Cardiac atrium fibroblast (primary cell): Measurements from ENCODE around the gene CHERP. TPM values are rescaled to one million over a fixed set of nuclear protein-coding genes. Genes with fewer than 3 reads are reported as not detected.

Source experiments
- total RNA-seq: library from RNA; depleted of rRNA; stranded (reverse); fragments of >200 nt; gene quantifications from 2 replicates; pipeline ENCODE4 v1.2.3, GENCODE V29; 2015

The CHERP gene
- 3.4 and 4.5 TPM in 2 replicates for total RNA-seq

GRCh38 chr19:16542045-16542909, at the start of gene CHERP:
TSS of gene CHERP (minus strand) at chr19:16542437. CDS start at chr19:16542378, 59 bp downstream.

GRCh38 chr19:16572332-16573211, 30.3 kb upstream of the CHERP start, which contains the start of gene SLC35E1:
TSS of gene SLC35E1 (minus strand) at chr19:16572415. CDS start at chr19:16572364, 51 bp downstream.

GRCh38 chr19:16495982-16496612, 46.1 kb downstream of the CHERP start, which contains the start of the genes C19orf44 and CALR3:
TSS of gene C19orf44 (plus strand) at chr19:16496394. CDS start at chr19:16500793, 4,399 bp downstream.
TSS of gene CALR3 (minus strand) at chr19:16496167. CDS start at chr19:16496129, 38 bp downstream.

Other genes with a start within 250 kb of the CHERP start
- gene KLF2, start 217.6 kb downstream of the CHERP start, total RNA-seq: 11.8 and 33.9 TPM in 2 replicates
- gene EPS15L1, start 70.5 kb downstream of the CHERP start, total RNA-seq: 6.1 and 10.7 TPM in 2 replicates
- not detected in 2 replicates for gene CALR3, start 46.3 kb downstream of the CHERP start, total RNA-seq
- gene C19orf44, start 46.0 kb downstream of the CHERP start, total RNA-seq: 0.54 and 3.1 TPM in 2 replicates
- gene SLC35E1, start 30.0 kb upstream of the CHERP start, total RNA-seq: 44.4 and 48.8 TPM in 2 replicates
- gene MED26, start 85.8 kb upstream of the CHERP start, total RNA-seq: 6.5 and 11.4 TPM in 2 replicates
- 116 and 140 TPM in 2 replicates for gene SMIM7, start 117.7 kb upstream of the CHERP start, total RNA-seq
- 0.97 and 5.1 TPM in 2 replicates for gene TMEM38A, start 118.7 kb upstream of the CHERP start, total RNA-seq
- gene NWD1, start 177.4 kb upstream of the CHERP start, total RNA-seq: not detected in 2 replicates